ENCODE results near the gene CMKLR1.

- TF ChIP-seq EZH2 (optimal IDR thresholded peaks at IDR 0.05; ENCODE audit: low read depth, low read length) (no peak), EZH2phosphoT487 (IDR thresholded peaks at IDR 0.05; ENCODE audit: low read length) (no peak)
- TF ChIP-seq, protein P1, sequence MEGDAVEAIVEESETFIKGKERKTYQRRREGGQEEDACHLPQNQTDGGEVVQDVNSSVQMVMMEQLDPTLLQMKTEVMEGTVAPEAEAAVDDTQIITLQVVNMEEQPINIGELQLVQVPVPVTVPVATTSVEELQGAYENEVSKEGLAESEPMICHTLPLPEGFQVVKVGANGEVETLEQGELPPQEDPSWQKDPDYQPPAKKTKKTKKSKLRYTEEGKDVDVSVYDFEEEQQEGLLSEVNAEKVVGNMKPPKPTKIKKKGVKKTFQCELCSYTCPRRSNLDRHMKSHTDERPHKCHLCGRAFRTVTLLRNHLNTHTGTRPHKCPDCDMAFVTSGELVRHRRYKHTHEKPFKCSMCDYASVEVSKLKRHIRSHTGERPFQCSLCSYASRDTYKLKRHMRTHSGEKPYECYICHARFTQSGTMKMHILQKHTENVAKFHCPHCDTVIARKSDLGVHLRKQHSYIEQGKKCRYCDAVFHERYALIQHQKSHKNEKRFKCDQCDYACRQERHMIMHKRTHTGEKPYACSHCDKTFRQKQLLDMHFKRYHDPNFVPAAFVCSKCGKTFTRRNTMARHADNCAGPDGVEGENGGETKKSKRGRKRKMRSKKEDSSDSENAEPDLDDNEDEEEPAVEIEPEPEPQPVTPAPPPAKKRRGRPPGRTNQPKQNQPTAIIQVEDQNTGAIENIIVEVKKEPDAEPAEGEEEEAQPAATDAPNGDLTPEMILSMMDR (IDR thresholded peaks at IDR 0.05; ENCODE audit: low read length), result no peak
Measured at GRCh38 chr12:108265505-108265904, 73.6 kb downstream of the CMKLR1 start.

Measured in MM.1S (cell line).